ENCODE results near the gene MACROD2.

MACROD2 gene

GRCh38 chr20:15379681-15380296 lies 1384.5 kb downstream of the MACROD2 start:
- H3K4me3 ChIP-seq (ENCODE audit: low read depth, low read length): no peak overlapping the region
- TF ChIP-seq, protein P1, sequence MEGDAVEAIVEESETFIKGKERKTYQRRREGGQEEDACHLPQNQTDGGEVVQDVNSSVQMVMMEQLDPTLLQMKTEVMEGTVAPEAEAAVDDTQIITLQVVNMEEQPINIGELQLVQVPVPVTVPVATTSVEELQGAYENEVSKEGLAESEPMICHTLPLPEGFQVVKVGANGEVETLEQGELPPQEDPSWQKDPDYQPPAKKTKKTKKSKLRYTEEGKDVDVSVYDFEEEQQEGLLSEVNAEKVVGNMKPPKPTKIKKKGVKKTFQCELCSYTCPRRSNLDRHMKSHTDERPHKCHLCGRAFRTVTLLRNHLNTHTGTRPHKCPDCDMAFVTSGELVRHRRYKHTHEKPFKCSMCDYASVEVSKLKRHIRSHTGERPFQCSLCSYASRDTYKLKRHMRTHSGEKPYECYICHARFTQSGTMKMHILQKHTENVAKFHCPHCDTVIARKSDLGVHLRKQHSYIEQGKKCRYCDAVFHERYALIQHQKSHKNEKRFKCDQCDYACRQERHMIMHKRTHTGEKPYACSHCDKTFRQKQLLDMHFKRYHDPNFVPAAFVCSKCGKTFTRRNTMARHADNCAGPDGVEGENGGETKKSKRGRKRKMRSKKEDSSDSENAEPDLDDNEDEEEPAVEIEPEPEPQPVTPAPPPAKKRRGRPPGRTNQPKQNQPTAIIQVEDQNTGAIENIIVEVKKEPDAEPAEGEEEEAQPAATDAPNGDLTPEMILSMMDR (conservative IDR thresholded peaks at IDR 0.05; ENCODE audit: low read depth, low read length): no peak

GRCh38 chr20:15380770-15381169 lies 1385.5 kb downstream of the MACROD2 start:
- TF ChIP-seq, protein P1 (conservative IDR thresholded peaks at IDR 0.05; ENCODE audit: low read depth, low read length): no peak
- no peak overlapping the region for H3K4me3 ChIP-seq (ENCODE audit: low read depth, low read length)
- DNase-seq (ENCODE audit: low read depth): no peak

More at GRCh38 chr20:15379681-15380296, 1384.5 kb downstream of the MACROD2 start:
- DNase-seq (ENCODE audit: low read depth): no peak

DNA sequence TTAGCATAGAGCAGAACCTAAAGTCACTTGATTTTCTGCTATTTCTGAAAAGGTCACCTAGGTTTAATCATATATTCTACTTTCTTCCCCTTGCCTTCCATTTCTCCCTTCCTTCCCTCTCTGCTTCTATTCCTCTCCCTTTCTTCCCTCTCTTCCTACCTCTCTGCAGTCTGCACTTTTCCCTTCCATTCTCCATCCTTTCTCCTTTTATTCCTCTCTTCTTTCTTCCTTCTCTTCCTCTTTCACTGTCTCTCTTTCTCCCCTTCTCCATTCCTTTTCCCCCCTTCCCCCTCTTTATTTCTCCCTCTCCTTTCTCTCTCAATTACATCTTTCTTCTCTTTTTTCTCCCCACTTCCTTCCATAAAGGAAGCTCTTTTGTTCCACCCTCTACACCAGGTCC lies 1391.9 kb downstream of the MACROD2 start:
- TF ChIP-seq, protein P1 (conservative IDR thresholded peaks at IDR 0.05; ENCODE audit: low read depth, low read length): no peak
- no peak overlapping the region for H3K4me3 ChIP-seq (ENCODE audit: low read depth, low read length)
- no peak for DNase-seq (ENCODE audit: low read depth)

DNA sequence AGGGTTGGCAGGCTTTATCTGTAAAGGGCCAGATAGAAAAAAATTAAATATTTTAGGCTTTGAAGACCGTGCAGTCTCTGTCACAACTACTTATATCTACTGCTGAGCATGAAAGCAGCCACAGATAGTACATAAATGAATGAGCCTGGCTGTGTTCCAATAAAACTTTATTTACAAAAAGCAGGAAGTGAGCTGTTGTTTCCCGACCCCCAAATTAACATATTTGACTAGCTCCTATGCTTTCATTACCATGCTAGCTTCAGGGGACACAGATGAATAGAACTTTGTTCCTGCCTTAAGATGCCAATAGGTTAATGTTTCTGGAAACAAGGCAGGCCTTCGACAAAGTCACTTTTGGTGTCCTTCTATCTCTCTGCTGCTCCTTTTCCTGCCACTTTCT lies 1400.1 kb downstream of the MACROD2 start:
- no peak for DNase-seq (ENCODE audit: low read depth)
- TF ChIP-seq, protein P1 (conservative IDR thresholded peaks at IDR 0.05; ENCODE audit: low read depth, low read length): no peak
- no peak overlapping the region for H3K4me3 ChIP-seq (ENCODE audit: low read depth, low read length)

DNA sequence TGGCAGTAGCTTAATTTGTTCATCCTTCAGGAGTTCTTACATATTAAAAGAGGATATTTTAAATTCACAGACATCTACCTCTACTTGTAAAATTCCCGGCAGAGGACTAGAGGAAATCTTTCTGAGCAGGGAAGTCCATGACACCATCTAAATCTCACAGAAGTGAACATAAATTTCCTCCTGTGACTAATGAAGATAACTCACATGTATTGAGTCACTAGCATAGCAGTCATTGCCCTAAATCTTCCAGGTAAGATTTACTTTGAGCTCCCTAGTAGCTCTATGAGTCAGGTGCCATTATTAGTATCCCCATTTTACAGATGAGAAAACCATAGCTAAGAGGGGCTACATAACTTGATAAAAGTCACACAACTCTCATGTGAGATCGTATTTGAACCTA lies 1400.7 kb downstream of the MACROD2 start:
- no peak for DNase-seq (ENCODE audit: low read depth)
- TF ChIP-seq, protein P1 (conservative IDR thresholded peaks at IDR 0.05; ENCODE audit: low read depth, low read length): no peak
- no peak overlapping the region for H3K4me3 ChIP-seq (ENCODE audit: low read depth, low read length)

- H3K4me3 ChIP-seq (ENCODE audit: low read depth, low read length): no peak overlapping the region
- TF ChIP-seq, protein P1 (conservative IDR thresholded peaks at IDR 0.05; ENCODE audit: low read depth, low read length): no peak
- DNase-seq (ENCODE audit: low read depth): peak; percentile 1
These were observed 1401.6 kb downstream of the MACROD2 start for GRCh38 chr20:15396900-15397299.

DNA sequence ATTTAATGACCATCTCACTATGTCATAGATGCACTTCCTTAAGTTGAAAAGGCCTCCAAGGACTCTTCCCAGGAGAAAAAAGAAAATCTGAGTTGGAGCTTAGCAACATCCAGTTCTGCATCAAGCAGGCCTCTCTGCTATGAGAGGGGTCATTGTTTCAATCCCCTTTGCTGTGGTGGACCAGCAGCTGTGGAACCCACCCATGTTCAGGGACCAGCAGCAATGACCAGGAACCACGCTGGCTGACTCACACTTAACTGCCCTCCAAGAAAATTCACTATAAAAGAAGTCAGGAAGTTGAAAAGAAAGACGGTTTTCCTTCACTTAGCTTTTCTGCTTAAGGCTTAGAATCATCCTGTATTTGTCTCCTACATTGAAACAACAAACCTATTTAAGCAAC lies 1404.5 kb downstream of the MACROD2 start:
- no peak for DNase-seq (ENCODE audit: low read depth)

More for the DNA sequence above, 1404.5 kb downstream of the MACROD2 start:
- no peak overlapping the region for H3K4me3 ChIP-seq (ENCODE audit: low read depth, low read length)
- TF ChIP-seq, protein P1 (conservative IDR thresholded peaks at IDR 0.05; ENCODE audit: low read depth, low read length): no peak
